Activated CD4-positive, alpha-beta T cell treated with anti-CD3 and anti-CD28 coated beads for 48 hours (primary cell): ENCODE measurements around the gene SPSB4.

ENCODE experiments used
- DNase-seq: peaks from one replicate; pipeline ENCODE4 v3.0.0-alpha.2; 2020

Gene SPSB4

GRCh38 chr3:141167681-141168080 lies 116.5 kb downstream of the SPSB4 start:
- no peak for DNase-seq

- DNase-seq = no peak
Measured at GRCh38 chr3:141170678-141171295, 119.6 kb downstream of the SPSB4 start.

DNA sequence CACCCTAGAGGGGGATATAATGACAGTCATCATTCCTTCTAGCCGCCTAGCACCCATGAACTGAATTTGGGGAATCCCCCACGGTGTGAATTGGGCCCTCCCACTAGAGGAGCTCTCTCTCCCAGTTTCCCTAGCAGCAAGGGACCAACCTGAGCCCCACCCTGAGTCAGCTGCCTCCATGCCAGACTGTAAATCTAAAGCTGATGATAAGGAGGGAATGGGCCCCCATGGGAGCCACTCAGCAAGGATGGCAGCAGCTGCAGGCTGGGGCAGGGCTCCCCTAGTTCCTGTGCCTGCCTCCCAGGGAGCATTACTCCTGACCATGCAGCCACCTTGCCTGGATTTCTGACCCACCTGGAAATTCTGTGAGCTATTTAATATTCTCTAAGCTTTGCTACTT lies 123.5 kb downstream of the SPSB4 start:
- no peak for DNase-seq

GRCh38 chr3:141176775-141177174 lies 125.6 kb downstream of the SPSB4 start:
- DNase-seq = no peak

- no peak for DNase-seq
Measured at GRCh38 chr3:141178026-141178425, 126.9 kb downstream of the SPSB4 start.

DNA sequence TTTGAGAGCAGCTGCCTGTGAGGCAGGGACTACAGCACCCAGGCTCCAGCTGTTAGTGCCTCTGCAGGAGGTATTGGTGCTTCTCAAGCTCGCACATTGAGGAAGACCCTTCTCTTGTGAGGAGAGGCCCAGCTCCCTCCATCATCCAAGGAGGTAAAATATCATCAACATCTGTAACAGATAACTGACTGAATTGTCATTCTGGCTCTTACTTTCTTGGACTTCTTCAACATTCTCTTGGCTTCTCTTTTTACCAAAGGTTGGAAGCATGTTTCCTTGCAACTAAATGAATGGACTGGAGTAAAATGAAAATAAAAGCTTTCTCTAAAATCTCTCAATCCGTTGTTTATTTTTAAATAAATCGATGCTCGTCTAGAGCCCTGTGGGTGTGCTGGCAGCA lies 127.4 kb downstream of the SPSB4 start:
- no peak for DNase-seq

GRCh38 chr3:141179983-141180382 lies 128.8 kb downstream of the SPSB4 start:
- DNase-seq = no peak

GRCh38 chr3:141181196-141181595 lies 130.0 kb downstream of the SPSB4 start:
- no peak for DNase-seq

DNA sequence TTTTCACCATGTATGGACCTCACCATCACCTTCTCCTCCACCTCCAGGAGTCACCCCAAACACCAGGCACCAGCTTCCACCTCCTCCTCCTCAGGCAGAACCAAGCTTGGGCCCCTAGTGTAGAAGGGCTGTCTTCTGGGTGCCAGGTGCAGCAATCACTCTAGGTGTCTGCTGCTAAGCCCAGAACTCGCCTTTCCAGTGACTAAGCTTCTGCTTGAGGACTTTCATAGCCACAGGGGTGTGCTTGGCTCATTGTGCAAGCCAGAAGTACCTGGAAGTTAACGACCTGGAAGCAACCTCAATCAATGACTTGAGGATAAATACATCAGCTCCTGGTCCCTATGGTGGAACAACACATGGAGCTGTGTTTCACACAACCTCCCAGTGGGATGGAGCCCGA lies 130.7 kb downstream of the SPSB4 start:
- no peak for DNase-seq

DNA sequence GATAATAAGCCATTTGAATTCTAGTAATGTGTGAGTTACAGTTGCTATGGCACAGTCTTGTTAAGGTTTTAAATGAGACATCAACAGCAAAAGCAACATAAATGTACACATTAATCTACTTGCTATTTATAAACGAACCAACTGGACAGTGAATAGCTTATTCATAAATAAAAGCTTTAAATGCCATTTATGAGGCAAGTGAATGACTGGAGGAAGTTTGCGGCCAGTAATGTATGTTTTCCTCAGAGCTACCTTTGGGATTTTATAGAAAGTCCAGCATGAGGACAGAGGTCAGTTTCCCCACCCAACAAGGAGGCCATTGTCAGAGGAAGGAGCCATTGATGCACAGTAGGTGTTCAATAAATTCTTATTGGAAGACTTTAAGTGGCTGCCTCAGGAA lies 132.5 kb downstream of the SPSB4 start:
- DNase-seq = no peak

- no peak for DNase-seq
Measured at GRCh38 chr3:141184430-141184829, 133.3 kb downstream of the SPSB4 start.

- no peak for DNase-seq
Measured at GRCh38 chr3:141191097-141191749, 140.1 kb downstream of the SPSB4 start.

GRCh38 chr3:141192345-141192744 lies 141.2 kb downstream of the SPSB4 start:
- peak; percentile 99 for DNase-seq

GRCh38 chr3:141193066-141193830 lies 142.1 kb downstream of the SPSB4 start:
- DNase-seq = no peak
